Sigmoid colon (tissue), 3 donors: Measurements from ENCODE around the gene STARD9.

Source experiments
- POLR2A ChIP-seq, 2 donors: fragments of 450-650 bp; IDR thresholded peaks; one replicate each; pipeline ENCODE4 v1.6.1; 2016; ENCODE audit warnings: antibody characterized with exemption in 2 of 2, mild to moderate bottlenecking in 2 of 2, moderate library complexity in 2 of 2
- TF ChIP-seq, protein P1 (sequence below), 4 experiments: fragments of 450-650 bp in 3 of 4; fragments of 200-600 bp in 1 of 4; IDR thresholded peaks; one replicate each; pipeline ENCODE4 v1.5.1; 2016 to 2019; ENCODE audit warnings: antibody characterized with exemption in 4 of 4, mild to moderate bottlenecking in 3 of 4, moderate library complexity in 2 of 4

GRCh38 chr15:42665827-42666226 is 90.4 kb downstream of the STARD9 start:
- no peak for TF ChIP-seq POLR2A (IDR thresholded peaks at IDR 0.05)
- TF ChIP-seq, protein P1, sequence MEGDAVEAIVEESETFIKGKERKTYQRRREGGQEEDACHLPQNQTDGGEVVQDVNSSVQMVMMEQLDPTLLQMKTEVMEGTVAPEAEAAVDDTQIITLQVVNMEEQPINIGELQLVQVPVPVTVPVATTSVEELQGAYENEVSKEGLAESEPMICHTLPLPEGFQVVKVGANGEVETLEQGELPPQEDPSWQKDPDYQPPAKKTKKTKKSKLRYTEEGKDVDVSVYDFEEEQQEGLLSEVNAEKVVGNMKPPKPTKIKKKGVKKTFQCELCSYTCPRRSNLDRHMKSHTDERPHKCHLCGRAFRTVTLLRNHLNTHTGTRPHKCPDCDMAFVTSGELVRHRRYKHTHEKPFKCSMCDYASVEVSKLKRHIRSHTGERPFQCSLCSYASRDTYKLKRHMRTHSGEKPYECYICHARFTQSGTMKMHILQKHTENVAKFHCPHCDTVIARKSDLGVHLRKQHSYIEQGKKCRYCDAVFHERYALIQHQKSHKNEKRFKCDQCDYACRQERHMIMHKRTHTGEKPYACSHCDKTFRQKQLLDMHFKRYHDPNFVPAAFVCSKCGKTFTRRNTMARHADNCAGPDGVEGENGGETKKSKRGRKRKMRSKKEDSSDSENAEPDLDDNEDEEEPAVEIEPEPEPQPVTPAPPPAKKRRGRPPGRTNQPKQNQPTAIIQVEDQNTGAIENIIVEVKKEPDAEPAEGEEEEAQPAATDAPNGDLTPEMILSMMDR (IDR thresholded peaks at IDR 0.05), result no peak
